Activated B cell treated with CpG ODN at 0.5 μM for 24 hours (primary cell): ENCODE results near the gene FSCN2. TPM values are rescaled to one million over a fixed set of nuclear protein-coding genes. Genes with fewer than 3 reads are reported as not detected.

ENCODE experiments used
- ATAC-seq: fragments of 200-7000 bp; cut with Tn5 transposase; one replicate; pipeline ENCODE4 v1.10.0; 2021; ENCODE audit warnings: low read depth, mild to moderate bottlenecking, moderate library complexity
- CTCF ChIA-PET: fragments of 350-600 bp; sonication (Branson Sonifier 250); formaldehyde crosslinking; loops from one replicate; lab custom pipeline; 2021; ENCODE audit warnings: antibody characterized with exemption; lab: Charles Lee
- POLR2A ChIA-PET: fragments of 350-600 bp; sonication (Branson Sonifier 250); formaldehyde crosslinking; loops from one replicate; lab custom pipeline; 2021; ENCODE audit warnings: antibody characterized with exemption; lab: Charles Lee
- DNase-seq: peaks from one replicate; pipeline ENCODE4 v3.0.0; 2022
- H3K27ac Mint-ChIP-seq: one replicate; pipeline ENCODE4 v1.8.0; 2020; ENCODE audit warnings: mixed read lengths
- H3K27me3 Mint-ChIP-seq: one replicate; pipeline ENCODE4 v1.8.0; 2021; ENCODE audit warnings: mixed read lengths
- H3K36me3 Mint-ChIP-seq: one replicate; pipeline ENCODE4 v1.8.0; 2021; ENCODE audit warnings: low read depth, mixed read lengths
- H3K4me1 Mint-ChIP-seq: one replicate; pipeline ENCODE4 v1.8.0; 2021; ENCODE audit warnings: mixed read lengths
- H3K4me3 Mint-ChIP-seq: one replicate; pipeline ENCODE4 v1.8.0; 2020; ENCODE audit warnings: mild to moderate bottlenecking, mixed read lengths
- H3K9me3 Mint-ChIP-seq: one replicate; pipeline ENCODE4 v1.8.0; 2020; ENCODE audit warnings: mixed read lengths
- CTCF ChIP-seq: fragments of 200-600 bp; IDR thresholded peaks from one replicate; pipeline ENCODE4 v1.8.0; 2022; ENCODE audit warnings: antibody characterized with exemption, mild to moderate bottlenecking
- intact Hi-C: fragments of 100-400 bp; cut with micrococcal nuclease; formaldehyde crosslinking; loops from one replicate; pipeline ENCODE4 v1.15.1; 2024
- total RNA-seq: library from RNA; stranded (reverse); gene quantifications from 2 replicates; pipeline ENCODE4 v1.2.3, GENCODE V29; 2022

FSCN2 gene
- total RNA-seq, 1 donor from 2014 or later: 5.5 TPM

- no peak for TF ChIP-seq CTCF
- H3K27ac Mint-ChIP-seq: no peak overlapping the region
- H3K9me3 Mint-ChIP-seq: no peaks in the 10 kb centered on the region
- intact Hi-C loops: no loop called here
- CTCF ChIA-PET: interaction anchor here (0.7 to 1.3 kb wide), 2 partner anchors 24 to 673 kb away, joined by 3 to 4 read pairs; no protein-coding TSS in a partner anchor
- DNase-seq (no peak), ATAC-seq (no peak)
- H3K4me1 Mint-ChIP-seq: peaks cover 6% of the 10 kb centered on the region
- POLR2A ChIA-PET: interaction anchor here (1.4 kb wide), 1 partner anchor 33 kb away, joined by 4 read pairs; no protein-coding TSS in a partner anchor
- peaks cover 3% of the 10 kb centered on the region for H3K27me3 Mint-ChIP-seq
- peaks cover 64% of the 10 kb centered on the region for H3K36me3 Mint-ChIP-seq
- H3K4me3 Mint-ChIP-seq: no peak overlapping the region
These were observed 14.5 kb downstream of the FSCN2 start for GRCh38 chr17:81542431-81543338.

DNA sequence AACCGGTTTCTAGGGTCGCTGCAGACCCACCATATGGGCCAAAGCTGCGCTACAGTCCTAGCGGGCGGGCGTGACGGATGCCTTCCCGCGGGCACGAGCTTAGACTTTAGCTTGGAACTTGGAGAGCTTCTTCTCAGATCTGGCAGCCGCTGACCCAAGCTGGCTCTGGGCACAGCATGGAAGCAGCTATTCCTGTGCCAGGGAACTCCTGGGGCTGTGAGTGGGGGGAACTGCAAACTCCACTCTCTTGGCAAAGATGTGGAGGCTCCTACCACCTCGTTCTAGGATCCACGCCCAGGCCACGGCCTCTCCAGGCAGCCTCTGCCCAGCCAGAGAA is 15.1 kb downstream of the FSCN2 start:
- Mint-ChIP-seq H3K36me3 (peaks cover 67% of the 10 kb centered on the region), H3K9me3 (no peaks in the 10 kb centered on the region), H3K4me1 (peaks cover 2% of the 10 kb centered on the region), H3K4me3 (no peak overlapping the region), H3K27ac (no peak overlapping the region), H3K27me3 (no peaks in the 10 kb centered on the region)
- no peak for TF ChIP-seq CTCF
- no peak for DNase-seq
- ChIA-PET POLR2A (interaction anchor here (1.4 kb wide), 2 partner anchors 28 to 34 kb away, joined by 4 read pairs; no protein-coding TSS in a partner anchor), CTCF (interaction anchor here (1.3 kb wide), 1 partner anchor 24 kb away, joined by 4 read pairs; no protein-coding TSS in a partner anchor)
- ATAC-seq: no peak
- intact Hi-C loops: no loop called here

DNA sequence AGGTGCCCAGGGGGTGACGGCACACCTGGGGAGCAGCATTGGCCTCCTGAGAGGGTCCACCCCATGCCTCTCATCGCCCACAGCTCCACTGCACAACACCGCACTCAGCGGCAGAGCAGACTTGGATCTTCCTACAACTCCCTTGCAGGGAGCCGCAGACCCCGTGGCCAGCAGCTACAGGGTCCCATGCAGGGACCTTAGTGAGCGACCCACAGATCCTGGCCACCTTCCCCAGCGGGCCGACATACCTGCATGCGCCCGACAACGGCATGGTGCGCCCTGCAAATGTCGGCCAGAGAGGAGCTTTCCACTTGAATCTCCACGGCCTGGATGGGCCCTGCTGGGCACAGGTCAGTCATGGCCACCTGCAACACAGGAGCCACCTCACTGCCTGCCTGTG is 15.6 kb downstream of the FSCN2 start:
- no peak for DNase-seq
- intact Hi-C loops: no loop called here
- no peak for TF ChIP-seq CTCF
- no peaks in the 10 kb centered on the region for H3K4me1 Mint-ChIP-seq
- ChIA-PET POLR2A (interaction anchor here (1.4 kb wide), 2 partner anchors 28 to 34 kb away, joined by 4 read pairs; no protein-coding TSS in a partner anchor), CTCF (no interaction called here)
- peaks cover 68% of the 10 kb centered on the region for H3K36me3 Mint-ChIP-seq
- ATAC-seq: no peak
- H3K27me3 Mint-ChIP-seq: no peaks in the 10 kb centered on the region
- H3K27ac Mint-ChIP-seq: no peak overlapping the region
- no peaks in the 10 kb centered on the region for H3K9me3 Mint-ChIP-seq
- no peak overlapping the region for H3K4me3 Mint-ChIP-seq

- no peaks in the 10 kb centered on the region for H3K27me3 Mint-ChIP-seq
- ATAC-seq: no peak
- no peak for TF ChIP-seq CTCF
- H3K27ac Mint-ChIP-seq: no peak overlapping the region
- ChIA-PET CTCF (no interaction called here), POLR2A (interaction anchor here (1.4 kb wide), 2 partner anchors 29 to 35 kb away, joined by 4 read pairs; no protein-coding TSS in a partner anchor)
- H3K4me3 Mint-ChIP-seq: no peak overlapping the region
- H3K9me3 Mint-ChIP-seq: no peaks in the 10 kb centered on the region
- intact Hi-C loops: no loop called here
- peaks cover 72% of the 10 kb centered on the region for H3K36me3 Mint-ChIP-seq
- DNase-seq: no peak
- peaks cover 3% of the 10 kb centered on the region for H3K4me1 Mint-ChIP-seq
These were observed 16.3 kb downstream of the FSCN2 start for GRCh38 chr17:81544281-81544974.
